AG10803 (cell line): ENCODE measurements around the gene CSRNP3.

ENCODE experiments used
- DNase-seq: peaks from one replicate; pipeline ENCODE4 v3.0.0; 2010; ENCODE audit warnings: low read depth
- H3K4me3 ChIP-seq: 2 replicates; pipeline ENCODE4 v1.5.1; 2011; ENCODE audit warnings: mild to moderate bottlenecking, low read length, control low read depth
- TF ChIP-seq, protein P1 (sequence below): conservative IDR thresholded peaks from 2 replicates; pipeline ENCODE4 v1.5.1; 2011; ENCODE audit warnings: mild to moderate bottlenecking, low read length, control low read depth, inconsistent platforms

The CSRNP3 gene

DNA sequence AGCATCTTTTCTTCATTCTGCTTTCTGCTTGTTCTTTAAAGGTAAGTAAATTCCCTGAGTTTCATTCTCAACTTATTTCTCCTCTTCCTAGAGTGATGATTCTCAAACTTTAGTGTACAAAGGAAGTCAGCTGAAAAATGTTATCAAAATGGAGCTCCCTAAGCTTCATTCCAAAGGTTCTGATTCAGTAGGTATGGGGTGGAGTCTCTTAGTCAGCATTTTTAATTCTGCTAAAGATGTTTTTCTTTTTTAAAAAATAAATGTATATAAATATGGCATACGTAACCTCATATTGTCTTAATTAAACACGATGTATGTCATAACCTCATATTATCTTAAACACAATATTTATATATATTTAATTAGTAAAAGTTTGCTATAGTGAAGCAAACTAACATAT lies 3.1 kb upstream of the CSRNP3 start:
- DNase-seq, result no peak

GRCh38 chr2:165467921-165468320 lies 1.6 kb upstream of the CSRNP3 start:
- TF ChIP-seq, protein P1, sequence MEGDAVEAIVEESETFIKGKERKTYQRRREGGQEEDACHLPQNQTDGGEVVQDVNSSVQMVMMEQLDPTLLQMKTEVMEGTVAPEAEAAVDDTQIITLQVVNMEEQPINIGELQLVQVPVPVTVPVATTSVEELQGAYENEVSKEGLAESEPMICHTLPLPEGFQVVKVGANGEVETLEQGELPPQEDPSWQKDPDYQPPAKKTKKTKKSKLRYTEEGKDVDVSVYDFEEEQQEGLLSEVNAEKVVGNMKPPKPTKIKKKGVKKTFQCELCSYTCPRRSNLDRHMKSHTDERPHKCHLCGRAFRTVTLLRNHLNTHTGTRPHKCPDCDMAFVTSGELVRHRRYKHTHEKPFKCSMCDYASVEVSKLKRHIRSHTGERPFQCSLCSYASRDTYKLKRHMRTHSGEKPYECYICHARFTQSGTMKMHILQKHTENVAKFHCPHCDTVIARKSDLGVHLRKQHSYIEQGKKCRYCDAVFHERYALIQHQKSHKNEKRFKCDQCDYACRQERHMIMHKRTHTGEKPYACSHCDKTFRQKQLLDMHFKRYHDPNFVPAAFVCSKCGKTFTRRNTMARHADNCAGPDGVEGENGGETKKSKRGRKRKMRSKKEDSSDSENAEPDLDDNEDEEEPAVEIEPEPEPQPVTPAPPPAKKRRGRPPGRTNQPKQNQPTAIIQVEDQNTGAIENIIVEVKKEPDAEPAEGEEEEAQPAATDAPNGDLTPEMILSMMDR, result no peak
- H3K4me3 ChIP-seq, result no peak overlapping the region
- DNase-seq, result no peak

More for the DNA sequence above, 3.1 kb upstream of the CSRNP3 start:
- TF ChIP-seq, protein P1, result no peak
- no peak overlapping the region for H3K4me3 ChIP-seq

DNA sequence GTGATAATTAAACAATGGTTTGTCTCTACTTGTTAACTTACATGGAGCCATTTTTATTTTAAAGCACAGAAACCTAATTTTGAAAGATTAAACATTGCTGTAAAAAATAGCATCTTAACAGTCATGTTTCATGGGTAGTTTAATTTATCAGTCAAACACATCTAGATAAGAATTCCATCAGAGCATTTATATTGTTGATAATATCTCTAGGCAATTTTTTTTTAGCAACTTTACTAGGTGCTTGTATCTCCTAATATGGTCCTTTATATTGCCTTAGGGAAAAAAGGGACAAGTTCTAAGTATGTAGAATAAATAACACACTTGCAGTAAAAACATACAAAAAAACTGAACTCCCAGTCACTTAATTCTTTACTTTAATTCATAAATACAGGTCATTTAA lies 863 bp downstream of the CSRNP3 start:
- TF ChIP-seq, protein P1, result no peak
- no peak overlapping the region for H3K4me3 ChIP-seq
- DNase-seq, result no peak

DNA sequence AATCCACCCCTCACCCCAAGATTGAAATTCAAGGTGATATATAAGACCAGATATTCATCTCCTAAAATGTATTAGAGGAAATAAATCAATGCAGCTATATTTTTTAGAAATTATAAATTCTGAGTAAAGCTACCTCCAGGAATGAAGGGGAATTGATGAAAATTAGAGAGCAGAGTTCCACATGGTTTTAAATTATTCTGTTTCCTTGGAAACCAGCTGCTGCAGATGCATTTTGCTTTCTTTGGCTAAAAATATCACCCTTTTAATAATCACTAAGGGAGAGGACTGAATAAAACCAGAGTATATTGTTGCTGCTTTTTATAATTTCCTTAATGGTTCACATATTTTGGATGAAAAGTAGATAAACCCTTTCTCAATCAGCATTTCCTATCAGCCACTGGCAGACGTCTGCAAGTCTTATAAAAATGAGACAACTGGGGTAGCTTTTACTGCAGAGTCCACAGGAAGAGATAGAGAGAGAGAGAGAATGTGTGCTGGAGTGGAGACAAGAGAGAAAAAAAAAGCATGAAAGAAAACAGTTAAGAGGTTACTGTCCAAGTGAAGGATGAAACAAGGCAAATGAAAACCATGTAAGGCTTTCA lies 2.0 kb downstream of the CSRNP3 start:
- DNase-seq, result no peak
- H3K4me3 ChIP-seq, result no peak overlapping the region
- TF ChIP-seq, protein P1, result no peak

DNA sequence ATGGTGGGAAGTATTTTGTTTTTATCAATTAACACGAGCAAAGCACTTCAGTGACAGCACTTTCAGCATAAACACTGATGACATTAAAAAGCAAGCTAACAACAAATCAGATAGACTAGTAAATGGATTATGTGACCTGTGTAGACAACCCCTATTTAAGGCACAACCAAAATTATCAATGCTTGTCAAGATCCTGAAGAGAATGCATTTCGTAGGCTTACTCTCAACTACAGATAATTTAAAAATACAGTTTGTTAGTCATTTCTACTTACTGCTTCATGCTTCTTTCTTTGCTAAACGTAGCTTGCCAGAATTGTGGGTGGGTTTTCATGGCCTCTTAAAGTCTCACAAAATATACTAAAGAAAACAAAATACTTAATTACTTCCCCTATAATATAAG lies 3.4 kb downstream of the CSRNP3 start:
- DNase-seq, result no peak
- H3K4me3 ChIP-seq, result no peak overlapping the region
- TF ChIP-seq, protein P1, result no peak

DNA sequence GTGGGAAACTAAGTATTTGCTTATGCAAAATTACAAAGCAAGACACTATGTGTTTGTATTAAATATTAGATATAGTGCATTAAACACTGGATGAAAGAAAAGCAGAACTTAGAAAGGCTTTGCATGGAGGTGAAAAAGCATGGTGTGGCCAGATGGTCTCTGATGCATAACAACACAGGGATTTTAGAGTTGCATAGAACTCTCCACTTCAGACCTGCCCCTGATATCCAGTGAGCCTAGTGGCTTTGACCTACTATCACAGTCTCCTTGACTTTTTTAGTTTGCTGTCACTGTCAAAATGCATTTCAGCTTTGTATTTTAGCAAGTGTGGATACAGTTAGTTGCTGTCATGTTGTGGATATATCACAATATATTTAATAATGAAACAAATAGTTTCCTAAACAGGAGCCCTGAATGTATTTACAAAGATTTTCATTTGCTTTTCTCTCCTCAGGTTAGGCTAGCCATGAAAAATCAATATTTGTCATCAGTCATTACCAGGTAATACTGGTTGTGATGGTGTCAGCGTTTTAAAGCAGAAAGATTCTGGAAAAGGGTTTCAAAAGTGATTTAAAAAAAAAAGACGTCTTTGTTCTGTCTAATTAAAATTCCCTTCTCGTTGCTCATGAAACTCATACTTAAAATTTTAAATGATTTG lies 5.2 kb downstream of the CSRNP3 start:
- no peak for DNase-seq
- H3K4me3 ChIP-seq, result no peak overlapping the region
- TF ChIP-seq, protein P1, result no peak

- TF ChIP-seq, protein P1, result no peak
- H3K4me3 ChIP-seq, result no peak overlapping the region
- DNase-seq, result no peak
These were observed 5.9 kb downstream of the CSRNP3 start for GRCh38 chr2:165475277-165476004.
